Head of caudate nucleus (tissue), 42 donors: ENCODE data around the gene MAPT.
A peak's percentile ranks its signal among the peaks of the same experiment; 100 is the strongest.

Source experiments
- DNase-seq, 42 donors: peaks; one replicate each; pipeline versions ENCODE4 v3.0.0 to v3.0.0-alpha.2; 2020 to 2021; ENCODE audit warnings: mixed read lengths in 7 of 42
- intact Hi-C: fragments of 100-400 bp; cut with DNase I; formaldehyde crosslinking; loops from one replicate; pipeline ENCODE4 v1.15.0; 2022

The MAPT gene

GRCh38 chr17:46044286-46044928, 150.1 kb downstream of the MAPT start:
- intact Hi-C loops: loop anchor here (5.0 kb wide), 3 partner anchors 42 to 168 kb away; partner anchors contain the start of gene KANSL1
- DNase-seq: peak in 38 of 42 donors; percentile 29 to 92 (median 77)

GRCh38 chr17:46044989-46045388, 150.6 kb downstream of the MAPT start:
- DNase-seq: no peak
- intact Hi-C loops: loop anchor here (5.0 kb wide), 3 partner anchors 43 to 167 kb away; partner anchors contain the start of gene KANSL1

GRCh38 chr17:46045639-46046038, 151.3 kb downstream of the MAPT start:
- intact Hi-C loops: no loop called here
- no peak for DNase-seq

- intact Hi-C loops: no loop called here
- DNase-seq: no peak
Observed at GRCh38 chr17:46046957-46047356, 152.6 kb downstream of the MAPT start.

GRCh38 chr17:46047398-46047797, 153.0 kb downstream of the MAPT start:
- intact Hi-C loops: no loop called here

GRCh38 chr17:46047856-46048255, 153.5 kb downstream of the MAPT start:
- intact Hi-C loops: no loop called here
- DNase-seq: no peak

More at GRCh38 chr17:46047398-46047797, 153.0 kb downstream of the MAPT start:
- no peak for DNase-seq

DNA sequence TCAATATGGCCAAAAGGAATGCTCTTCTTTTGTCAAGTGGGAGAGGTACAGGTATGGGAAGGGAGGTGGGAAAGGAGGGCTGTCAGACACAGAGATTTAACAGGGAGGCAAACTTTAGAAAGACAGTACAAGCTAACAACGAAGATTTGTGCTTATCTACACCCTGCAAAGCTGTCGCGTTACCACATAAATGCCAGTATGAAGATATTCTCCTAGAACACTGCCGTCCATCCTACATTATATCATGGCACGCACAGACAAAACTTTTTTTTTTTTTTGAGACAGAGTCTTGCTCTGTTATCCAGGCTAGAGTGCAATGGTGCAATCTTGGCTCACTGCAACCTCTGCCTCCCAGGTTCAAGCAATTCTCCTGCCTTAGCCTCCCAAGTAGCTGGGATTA, 155.3 kb downstream of the MAPT start:
- no peak for DNase-seq
- intact Hi-C loops: no loop called here

GRCh38 chr17:46053911-46054534, 159.7 kb downstream of the MAPT start:
- intact Hi-C loops: no loop called here
- no peak for DNase-seq

DNA sequence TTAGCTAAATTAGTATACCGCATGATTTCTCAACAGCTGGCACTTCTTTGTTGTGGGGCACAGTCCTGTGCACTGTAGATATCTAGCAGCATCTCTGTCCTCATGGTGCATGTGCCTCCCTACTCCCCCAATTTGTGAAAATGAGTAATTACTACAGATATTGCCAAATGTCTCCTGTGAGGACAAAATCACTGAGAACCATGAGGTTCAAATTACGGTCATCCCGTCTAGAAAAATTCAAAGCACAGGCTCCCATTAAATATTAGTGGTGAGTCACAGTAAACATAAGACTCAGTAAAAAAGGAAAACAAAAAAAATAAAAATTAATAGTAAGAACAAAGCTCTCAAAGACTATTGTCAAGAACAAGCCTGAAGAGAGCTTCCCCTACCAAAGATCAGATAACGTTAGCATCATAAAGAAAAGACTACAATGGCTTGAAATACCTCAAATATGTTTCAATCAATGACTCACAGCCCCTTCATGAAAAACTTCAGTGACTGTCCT, 162.5 kb downstream of the MAPT start:
- intact Hi-C loops: loop anchor here (2.0 kb wide), 1 partner anchor 78 kb away; no protein-coding TSS in a partner anchor
- no peak for DNase-seq

- no peak for DNase-seq
- intact Hi-C loops: loop anchor here (2.0 kb wide), 1 partner anchor 77 kb away; no protein-coding TSS in a partner anchor
Observed at GRCh38 chr17:46057366-46057765, 163.0 kb downstream of the MAPT start.

DNA sequence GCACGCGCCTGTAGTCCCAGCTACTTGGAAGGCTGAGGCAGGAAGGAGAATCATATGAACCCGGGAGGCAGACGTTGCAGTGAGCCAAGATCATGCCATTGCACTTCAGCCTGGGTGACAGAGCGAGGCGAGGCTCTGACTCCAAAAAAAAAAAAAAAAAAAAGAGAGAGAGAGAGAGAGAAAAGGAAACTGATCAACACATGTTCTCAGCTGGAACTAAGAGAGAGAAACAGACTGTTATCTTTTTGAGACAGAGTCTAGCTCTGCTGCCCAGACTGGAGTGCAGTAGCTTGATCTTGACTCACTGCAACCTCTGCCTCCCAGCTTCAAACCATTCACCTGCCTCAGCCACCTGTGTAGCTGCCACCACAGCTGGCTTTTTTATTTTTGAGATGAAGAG, 165.1 kb downstream of the MAPT start:
- no peak for DNase-seq
- intact Hi-C loops: no loop called here

GRCh38 chr17:46060461-46060860, 166.1 kb downstream of the MAPT start:
- intact Hi-C loops: no loop called here
- no peak for DNase-seq

DNA sequence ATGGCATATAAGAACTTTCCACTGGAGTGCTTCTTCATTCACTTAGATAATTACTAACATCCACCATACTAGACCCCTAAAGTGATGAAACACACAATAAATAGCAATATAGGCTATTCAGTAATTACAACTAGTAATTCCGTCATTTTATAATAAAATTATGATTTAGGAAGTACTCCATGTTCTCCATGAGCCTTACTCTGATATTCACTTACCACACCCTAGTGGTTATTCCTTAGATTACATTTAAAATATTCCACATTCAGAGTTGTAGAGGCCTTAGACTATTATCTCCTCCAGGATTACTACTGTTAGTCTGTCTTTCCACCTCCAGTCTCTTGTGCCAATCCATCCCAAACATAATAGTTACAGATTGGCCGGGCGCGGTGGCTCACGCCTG, 167.1 kb downstream of the MAPT start:
- no peak for DNase-seq
- intact Hi-C loops: no loop called here

- intact Hi-C loops: no loop called here
- DNase-seq: peak in 7 of 42 donors; percentile 18 to 31 (median 27)
Observed at GRCh38 chr17:46063241-46063640, 168.9 kb downstream of the MAPT start.

- DNase-seq: no peak
- intact Hi-C loops: no loop called here
Observed at GRCh38 chr17:46064460-46064859, 170.1 kb downstream of the MAPT start.

DNA sequence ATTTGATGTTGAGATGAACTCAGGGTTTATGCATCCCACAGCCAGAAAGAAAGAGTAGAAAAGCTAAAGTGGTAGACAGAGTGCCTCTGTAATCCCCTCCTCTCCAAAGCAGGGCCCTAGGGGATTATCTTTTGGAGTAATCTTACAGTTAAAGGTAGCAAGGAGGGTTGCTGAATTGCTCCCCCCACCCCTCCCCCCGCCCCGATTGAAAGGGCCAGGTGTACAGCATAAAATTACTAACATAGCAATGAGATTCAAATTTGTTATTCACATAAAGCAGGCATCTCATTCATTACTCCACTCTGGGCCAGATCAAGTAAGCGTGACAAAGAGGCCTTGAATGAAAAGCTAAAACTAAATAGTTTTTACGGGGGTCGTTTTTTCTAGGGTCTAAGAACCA, 177.4 kb downstream of the MAPT start:
- intact Hi-C loops: no loop called here
- DNase-seq: no peak

DNA sequence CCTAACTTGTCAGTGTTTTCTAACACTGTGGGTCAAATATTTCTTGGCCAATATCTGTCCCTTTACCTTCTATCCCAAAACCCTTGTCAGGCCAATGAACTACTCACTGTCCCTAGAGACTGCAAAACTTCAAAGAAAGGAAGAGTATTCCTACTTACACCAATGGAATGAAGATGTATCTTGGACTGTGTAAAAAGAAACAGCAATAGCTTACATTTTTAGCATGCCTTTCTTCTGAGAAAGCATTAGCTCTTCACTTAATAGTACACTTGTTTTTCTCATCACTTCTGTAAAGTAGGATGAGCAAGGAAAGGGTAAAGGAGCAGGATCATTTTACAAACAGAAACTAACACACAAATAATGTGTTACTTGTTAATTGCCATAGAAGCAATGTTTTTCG, 178.6 kb downstream of the MAPT start:
- DNase-seq: no peak
- intact Hi-C loops: no loop called here

GRCh38 chr17:46074540-46074939, 180.2 kb downstream of the MAPT start:
- intact Hi-C loops: no loop called here
- DNase-seq: no peak
